Suprapubic skin (tissue), 4 donors: ENCODE measurements around the gene MYO7B. TPM values are rescaled to one million over a fixed set of nuclear protein-coding genes. Genes with fewer than 3 reads are reported as not detected.

Experiments used
- DNase-seq, 2 donors: peaks; one replicate each; pipeline ENCODE4 v3.0.0-alpha.2; 2019; ENCODE audit warnings: low spot score in 2 of 2
- H3K27ac ChIP-seq: fragments of 200-600 bp; sonication (generic); one replicate; pipeline ENCODE4 v1.5.1; 2019
- H3K27me3 ChIP-seq: fragments of 200-600 bp; sonication (generic); one replicate; pipeline ENCODE4 v1.5.1; 2019
- H3K36me3 ChIP-seq: fragments of 200-600 bp; sonication (generic); one replicate; pipeline ENCODE4 v1.5.1; 2019
- H3K4me1 ChIP-seq: fragments of 200-600 bp; sonication (generic); one replicate; pipeline ENCODE4 v1.5.1; 2019
- H3K4me3 ChIP-seq: fragments of 200-600 bp; sonication (generic); one replicate; pipeline ENCODE4 v1.5.1; 2019; ENCODE audit warnings: mild to moderate bottlenecking
- H3K9me3 ChIP-seq: fragments of 200-600 bp; sonication (generic); one replicate; pipeline ENCODE4 v1.5.1; 2019
- CTCF ChIP-seq, 2 donors: fragments of 200-600 bp in 1 of 2; fragments of 450-650 bp in 1 of 2; sonication (generic) in 1 of 2; IDR thresholded peaks; one replicate each; pipeline ENCODE4 v1.5.1; 2016 to 2019; ENCODE audit warnings: antibody characterized with exemption in 2 of 2, mild to moderate bottlenecking in 1 of 2, moderate library complexity in 1 of 2
- EP300 ChIP-seq: sonication (generic); formaldehyde crosslinking; IDR thresholded peaks from one replicate; pipeline ENCODE4 v1.6.1; 2017; ENCODE audit warnings: antibody characterized with exemption
- POLR2A ChIP-seq, 2 donors: fragments of 450-650 bp; IDR thresholded peaks; one replicate each; pipeline ENCODE4 v1.6.1; 2017; ENCODE audit warnings: antibody characterized with exemption in 2 of 2, mild to moderate bottlenecking in 2 of 2, moderate library complexity in 2 of 2
- POLR2AphosphoS5 ChIP-seq, 3 donors: sonication (generic); formaldehyde crosslinking; IDR thresholded peaks; one replicate each; pipeline ENCODE4 v1.6.1; 2017; ENCODE audit warnings: antibody characterized with exemption in 3 of 3
- WGBS: methylation state at CpG from one replicate; pipeline ENCODE4 v1.1.5; 2018; 5-methylcytosine and 5-hydroxymethylcytosine counted together
- total RNA-seq, 4 donors: library from RNA; depleted of rRNA; stranded (reverse); fragments of >200 nt; gene quantifications; one replicate each; pipeline ENCODE4 v1.1.0, GENCODE V29; 2016

MYO7B gene
- total RNA-seq, 4 donors from 2014 or later, result 0.72 to 4.7 (median 3.6) TPM

- H3K36me3 ChIP-seq, result no peaks in the 10 kb centered on the region
- WGBS, result 88% methylated on average over 10 of the region's 11 CpGs
- no peaks in the 10 kb centered on the region for H3K27me3 ChIP-seq
- no peaks in the 10 kb centered on the region for H3K9me3 ChIP-seq
- TF ChIP-seq POLR2A (IDR thresholded peaks at IDR 0.05) (no peak), EP300 (no peak), POLR2AphosphoS5 (IDR thresholded peaks at IDR 0.05) (no peak), CTCF (IDR thresholded peaks at IDR 0.05) (no peak)
- peak in 1 of 2 donors; percentile 32 for DNase-seq
- no peak overlapping the region for H3K27ac ChIP-seq
- no peak overlapping the region for H3K4me3 ChIP-seq
- H3K4me1 ChIP-seq, result peaks cover 10% of the 10 kb centered on the region
Observed at GRCh38 chr2:127577973-127578372, 42.5 kb downstream of the MYO7B start.

GRCh38 chr2:127578411-127578810 lies 42.9 kb downstream of the MYO7B start:
- peak in 1 of 2 donors; percentile 29 for DNase-seq
- TF ChIP-seq CTCF (IDR thresholded peaks at IDR 0.05) (no peak), POLR2A (IDR thresholded peaks at IDR 0.05) (no peak), POLR2AphosphoS5 (IDR thresholded peaks at IDR 0.05) (no peak), EP300 (no peak)

GRCh38 chr2:127579231-127579630 lies 43.7 kb downstream of the MYO7B start:
- 89% methylated on average over 4 of the region's 4 CpGs for WGBS
- no peaks in the 10 kb centered on the region for H3K27me3 ChIP-seq
- H3K4me1 ChIP-seq, result peaks cover 10% of the 10 kb centered on the region
- no peak overlapping the region for H3K27ac ChIP-seq
- H3K4me3 ChIP-seq, result no peak overlapping the region
- H3K36me3 ChIP-seq, result no peaks in the 10 kb centered on the region
- DNase-seq, result no peak
- H3K9me3 ChIP-seq, result no peaks in the 10 kb centered on the region
- TF ChIP-seq POLR2A (IDR thresholded peaks at IDR 0.05) (no peak), POLR2AphosphoS5 (IDR thresholded peaks at IDR 0.05) (no peak), EP300 (no peak), CTCF (IDR thresholded peaks at IDR 0.05) (no peak)

More at GRCh38 chr2:127578411-127578810, 42.9 kb downstream of the MYO7B start:
- H3K4me1 ChIP-seq, result peaks cover 10% of the 10 kb centered on the region
- 84% methylated on average over 6 of the region's 6 CpGs for WGBS
- no peaks in the 10 kb centered on the region for H3K36me3 ChIP-seq
- H3K4me3 ChIP-seq, result no peak overlapping the region
- H3K27me3 ChIP-seq, result no peaks in the 10 kb centered on the region
- H3K9me3 ChIP-seq, result no peaks in the 10 kb centered on the region
- no peak overlapping the region for H3K27ac ChIP-seq

- WGBS, result 87% methylated on average over 24 of the region's 24 CpGs
- H3K4me1 ChIP-seq, result peaks cover 10% of the 10 kb centered on the region
Observed at GRCh38 chr2:127580167-127581049, 44.9 kb downstream of the MYO7B start.

More at GRCh38 chr2:127580167-127581049, 44.9 kb downstream of the MYO7B start:
- Histone ChIP-seq H3K4me3 (no peak overlapping the region), H3K36me3 (no peaks in the 10 kb centered on the region), H3K27me3 (no peaks in the 10 kb centered on the region), H3K9me3 (no peaks in the 10 kb centered on the region), H3K27ac (no peak overlapping the region)
- DNase-seq, result peak in 1 of 2 donors; percentile 67
- TF ChIP-seq POLR2AphosphoS5 (IDR thresholded peaks at IDR 0.05), result no peak
- no peak for TF ChIP-seq POLR2A (IDR thresholded peaks at IDR 0.05)
- TF ChIP-seq EP300, result no peak
- no peak for TF ChIP-seq CTCF (IDR thresholded peaks at IDR 0.05)
